Mesothelial cell of epicardium (in vitro differentiated cells): ENCODE measurements around the gene CTNND2. TPM values are rescaled to one million over a fixed set of nuclear protein-coding genes. Genes with fewer than 3 reads are reported as not detected.

Source experiments
- DNase-seq, 2 experiments: peaks; one replicate each; pipeline ENCODE4 v3.0.0; 2021; ENCODE audit warnings: low spot score in 2 of 2; ENCODE audit not compliant: unreplicated experiment in 2 of 2
- H3K27ac Mint-ChIP-seq: 2 replicates; pipeline ENCODE4 v1.8.0; 2021; ENCODE audit warnings: mixed read lengths
- H3K27me3 Mint-ChIP-seq: 2 replicates; pipeline ENCODE4 v1.8.0; 2021; ENCODE audit warnings: low read depth, mixed read lengths
- H3K36me3 Mint-ChIP-seq: 2 replicates; pipeline ENCODE4 v1.8.0; 2021; ENCODE audit warnings: mixed read lengths
- H3K4me1 Mint-ChIP-seq: 2 replicates; pipeline ENCODE4 v1.8.0; 2021; ENCODE audit warnings: mixed read lengths
- H3K4me3 Mint-ChIP-seq: 2 replicates; pipeline ENCODE4 v1.8.0; 2021; ENCODE audit warnings: mild to moderate bottlenecking, moderate library complexity, mixed read lengths
- H3K9me3 Mint-ChIP-seq: 2 replicates; pipeline ENCODE4 v1.8.0; 2021; ENCODE audit warnings: mixed read lengths
- total RNA-seq: library from RNA; stranded (reverse); gene quantifications from 3 replicates; pipeline ENCODE4 v1.2.1, GENCODE V29; 2021
- TF ChIP-seq, protein P1 (sequence below): fragments of 200-600 bp; sonication (generic); IDR thresholded peaks from one replicate; pipeline ENCODE4 v1.5.0; 2021; ENCODE audit warnings: antibody characterized with exemption; ENCODE audit not compliant: unreplicated experiment

CTNND2 gene
- total RNA-seq, 1 donor from 2014 or later, result 7.9 TPM

DNA sequence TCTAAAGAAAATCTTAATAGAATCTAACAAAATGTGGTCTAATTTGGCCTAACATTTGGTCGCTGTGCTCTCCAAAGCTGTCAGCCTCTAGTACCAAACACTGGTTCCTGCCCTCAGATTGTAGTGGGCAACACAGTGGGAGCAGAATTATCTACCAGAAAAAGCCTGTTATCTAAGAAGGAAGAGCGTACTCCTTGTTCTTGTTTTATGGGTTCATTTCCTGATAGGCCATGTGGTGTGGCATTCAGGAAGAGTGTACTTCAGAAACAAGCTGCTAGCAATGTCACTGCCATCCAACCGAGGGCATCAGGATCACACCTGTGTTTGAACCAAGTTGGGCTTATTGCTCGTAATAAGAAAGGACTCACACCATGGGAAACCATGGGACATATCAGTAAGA, 655.3 kb downstream of the CTNND2 start:
- Mint-ChIP-seq H3K4me3 (no peak overlapping the region), H3K27ac (no peak overlapping the region), H3K27me3 (no peaks in the 10 kb centered on the region), H3K4me1 (peaks cover 26% of the 10 kb centered on the region), H3K36me3 (no peaks in the 10 kb centered on the region), H3K9me3 (peaks cover 7% of the 10 kb centered on the region)
- DNase-seq, result no peak
- TF ChIP-seq, protein P1, sequence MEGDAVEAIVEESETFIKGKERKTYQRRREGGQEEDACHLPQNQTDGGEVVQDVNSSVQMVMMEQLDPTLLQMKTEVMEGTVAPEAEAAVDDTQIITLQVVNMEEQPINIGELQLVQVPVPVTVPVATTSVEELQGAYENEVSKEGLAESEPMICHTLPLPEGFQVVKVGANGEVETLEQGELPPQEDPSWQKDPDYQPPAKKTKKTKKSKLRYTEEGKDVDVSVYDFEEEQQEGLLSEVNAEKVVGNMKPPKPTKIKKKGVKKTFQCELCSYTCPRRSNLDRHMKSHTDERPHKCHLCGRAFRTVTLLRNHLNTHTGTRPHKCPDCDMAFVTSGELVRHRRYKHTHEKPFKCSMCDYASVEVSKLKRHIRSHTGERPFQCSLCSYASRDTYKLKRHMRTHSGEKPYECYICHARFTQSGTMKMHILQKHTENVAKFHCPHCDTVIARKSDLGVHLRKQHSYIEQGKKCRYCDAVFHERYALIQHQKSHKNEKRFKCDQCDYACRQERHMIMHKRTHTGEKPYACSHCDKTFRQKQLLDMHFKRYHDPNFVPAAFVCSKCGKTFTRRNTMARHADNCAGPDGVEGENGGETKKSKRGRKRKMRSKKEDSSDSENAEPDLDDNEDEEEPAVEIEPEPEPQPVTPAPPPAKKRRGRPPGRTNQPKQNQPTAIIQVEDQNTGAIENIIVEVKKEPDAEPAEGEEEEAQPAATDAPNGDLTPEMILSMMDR, result no peak

DNA sequence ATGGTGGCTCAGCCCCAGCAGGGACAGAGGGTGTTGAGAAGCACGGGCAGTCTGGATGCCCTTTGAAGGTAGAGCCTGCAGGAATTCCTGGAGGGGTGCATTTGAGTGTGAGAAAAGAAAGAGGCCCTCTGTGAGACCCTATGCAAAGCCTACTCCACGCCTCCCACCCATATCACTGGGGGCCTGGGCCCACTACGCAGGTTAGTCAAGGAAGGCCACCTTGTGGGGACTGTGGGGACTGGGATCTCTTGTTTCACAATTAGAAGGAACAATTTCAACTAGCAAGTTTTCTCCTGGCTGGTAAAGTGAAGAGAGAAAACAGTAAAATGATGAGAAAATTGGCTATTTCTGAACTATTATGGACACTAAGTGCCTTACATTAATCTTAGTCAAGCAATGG, 657.0 kb downstream of the CTNND2 start:
- no peak overlapping the region for H3K4me3 Mint-ChIP-seq

DNA sequence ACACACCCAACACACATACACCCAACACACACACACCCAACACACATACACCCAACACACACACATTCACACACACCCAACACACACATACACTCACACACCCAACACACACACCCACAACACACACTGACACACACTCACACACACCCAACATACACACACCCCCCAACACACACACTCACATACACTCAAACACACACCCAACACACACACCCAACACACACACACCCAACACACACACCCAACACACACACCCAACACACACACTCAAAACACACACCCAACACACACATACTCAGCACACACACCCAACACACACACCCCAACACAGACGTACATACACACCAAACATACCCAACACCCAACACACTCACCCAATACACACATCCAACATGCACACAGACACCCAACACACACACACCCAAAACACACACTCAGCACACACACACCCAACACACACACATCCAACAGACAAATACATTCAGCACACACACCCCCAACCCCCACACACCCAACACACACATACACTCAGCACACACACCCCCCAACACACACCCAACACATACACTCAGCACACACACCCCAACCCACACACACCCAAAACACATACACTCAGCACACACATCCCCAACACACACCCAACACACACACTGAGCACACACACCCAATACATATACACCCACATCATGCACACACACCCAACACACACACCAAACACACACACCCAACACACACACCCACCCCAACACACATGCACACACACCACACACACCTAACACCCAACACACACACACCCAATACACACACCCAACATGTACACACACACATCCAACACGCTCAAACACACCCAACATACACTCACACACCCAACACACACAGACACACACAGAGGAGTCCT, 663.7 kb downstream of the CTNND2 start:
- Mint-ChIP-seq H3K27me3 (no peaks in the 10 kb centered on the region), H3K9me3 (peaks cover 6% of the 10 kb centered on the region), H3K27ac (no peak overlapping the region), H3K4me3 (no peak overlapping the region), H3K4me1 (peaks cover 2% of the 10 kb centered on the region), H3K36me3 (no peaks in the 10 kb centered on the region)
- TF ChIP-seq, protein P1, result no peak
- DNase-seq, result no peak

More for the DNA sequence above, 657.0 kb downstream of the CTNND2 start:
- H3K4me1 Mint-ChIP-seq, result peaks cover 13% of the 10 kb centered on the region
- H3K36me3 Mint-ChIP-seq, result no peaks in the 10 kb centered on the region
- H3K9me3 Mint-ChIP-seq, result peaks cover 7% of the 10 kb centered on the region
- H3K27me3 Mint-ChIP-seq, result no peaks in the 10 kb centered on the region
- no peak for DNase-seq
- no peak overlapping the region for H3K27ac Mint-ChIP-seq
- TF ChIP-seq, protein P1, result no peak

DNA sequence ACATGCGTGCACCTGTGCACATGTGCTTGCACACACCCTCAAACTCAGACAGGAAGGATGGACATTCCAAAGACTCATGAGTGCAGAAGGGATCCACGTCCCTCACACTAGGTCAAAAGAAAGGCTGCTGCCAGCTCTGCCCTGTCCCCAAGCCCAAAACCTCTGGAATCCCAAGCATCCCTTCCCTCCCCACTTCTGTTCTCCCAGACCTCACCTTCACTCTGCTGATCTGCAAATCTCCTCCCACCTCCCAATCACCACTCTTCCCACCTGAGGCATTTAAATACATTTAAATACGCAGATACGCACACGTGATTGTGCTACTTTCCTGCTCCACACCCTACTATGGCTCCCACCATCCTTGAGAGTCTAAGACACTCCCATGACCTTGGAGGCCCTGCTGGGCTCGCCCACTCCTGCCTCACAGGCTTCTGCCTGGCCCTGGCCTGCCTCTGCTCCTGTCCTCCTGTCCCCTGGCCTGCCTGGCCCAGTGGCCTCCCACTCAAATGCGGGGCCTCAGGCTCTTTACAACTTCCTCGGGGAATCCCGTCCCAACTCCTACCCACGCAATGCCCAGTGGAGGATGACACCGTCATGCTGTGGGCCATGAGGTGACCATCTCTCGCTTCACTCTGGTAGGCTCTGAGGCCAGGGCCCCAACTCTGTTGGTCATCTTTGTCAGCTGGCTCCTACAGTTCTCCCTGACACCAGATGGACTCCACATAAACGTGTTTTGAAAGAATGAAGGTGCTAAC, 664.8 kb downstream of the CTNND2 start:
- TF ChIP-seq, protein P1, result no peak
- no peak overlapping the region for H3K4me3 Mint-ChIP-seq
- no peaks in the 10 kb centered on the region for H3K27me3 Mint-ChIP-seq
- DNase-seq, result no peak
- H3K27ac Mint-ChIP-seq, result no peak overlapping the region
- peaks cover 3% of the 10 kb centered on the region for H3K9me3 Mint-ChIP-seq
- H3K4me1 Mint-ChIP-seq, result peaks cover 2% of the 10 kb centered on the region
- H3K36me3 Mint-ChIP-seq, result no peaks in the 10 kb centered on the region

DNA sequence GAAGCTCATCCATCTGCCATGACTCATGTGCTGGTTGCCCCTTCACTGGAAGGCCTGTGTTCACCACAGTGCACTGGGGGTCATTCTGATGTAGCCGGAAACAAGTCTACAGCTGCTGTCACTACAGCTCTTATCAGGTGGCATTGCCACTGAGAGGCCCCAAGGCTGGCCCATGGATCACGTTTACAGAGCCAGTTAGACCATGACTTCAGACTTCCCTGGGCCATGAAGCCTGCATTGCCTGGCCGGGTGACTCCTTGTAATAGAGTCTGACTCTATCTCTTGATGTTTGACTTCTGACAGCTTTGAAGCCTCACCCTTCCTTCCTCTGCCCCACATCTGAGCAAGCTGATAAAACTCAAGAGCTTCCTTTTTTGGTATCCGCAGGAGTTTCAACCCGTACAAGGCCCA, 669.7 kb downstream of the CTNND2 start:
- no peak for DNase-seq

More for the DNA sequence above, 669.7 kb downstream of the CTNND2 start:
- Mint-ChIP-seq H3K27ac (no peak overlapping the region), H3K36me3 (peaks cover 8% of the 10 kb centered on the region), H3K4me1 (peaks cover 2% of the 10 kb centered on the region), H3K9me3 (peaks cover 26% of the 10 kb centered on the region), H3K27me3 (no peaks in the 10 kb centered on the region), H3K4me3 (no peak overlapping the region)
- TF ChIP-seq, protein P1, result no peak
